IMR-90 (cell line): Measurements from ENCODE around the gene TBPL2. TPM values are rescaled to one million over a fixed set of nuclear protein-coding genes. Genes with fewer than 3 reads are reported as not detected.

Experiments
- ATAC-seq: fragments of 200-7000 bp; cut with Tn5 transposase; 2 replicates; pipeline ENCODE4 v1.9.1; 2020; ENCODE audit warnings: low read depth, mild to moderate bottlenecking, moderate library complexity
- BruUV-seq: library from RNA; stranded (reverse); fragments of 400-500 nt; replicated peaks from 2 replicates; lab custom pipeline; 2021; lab: Mats Ljungman, UMichigan
- CTCF ChIA-PET: fragments of 300-600 bp; formaldehyde crosslinking; extraction: SDS; loops from one replicate; lab custom pipeline; 2021; ENCODE audit warnings: antibody characterized with exemption; lab: Yijun Ruan, JAX
- POLR2A ChIA-PET: fragments of 300-600 bp; sonication (Branson Sonifier 250); formaldehyde crosslinking; loops from one replicate; lab custom pipeline; 2022; ENCODE audit warnings: antibody characterized with exemption; ENCODE audit not compliant: unreplicated experiment; lab: Charles Lee
- DNase-seq: peaks from one replicate; pipeline ENCODE4 v3.0.0; 2013
- H2AFZ ChIP-seq: replicated peaks from 2 replicates; pipeline ENCODE3; 2013; ENCODE audit warnings: low read length, mild to moderate bottlenecking; ENCODE audit not compliant: poor library complexity
- H2AK5ac ChIP-seq: 2 replicates; pipeline ENCODE4 v1.6.1; 2013; ENCODE audit warnings: low read depth, low read length, inconsistent platforms
- H2AK9ac ChIP-seq: replicated peaks from 2 replicates; pipeline ENCODE3; 2013; ENCODE audit warnings: mild to moderate bottlenecking, low read depth, low read length, moderate library complexity; ENCODE audit not compliant: poor library complexity
- H2BK120ac ChIP-seq: 2 replicates; pipeline ENCODE4 v1.6.1; 2013; ENCODE audit warnings: low read depth, low read length, inconsistent platforms
- H2BK15ac ChIP-seq: 3 replicates; pipeline ENCODE4 v1.6.1; 2013; ENCODE audit warnings: low read depth, low read length, inconsistent platforms
- H2BK20ac ChIP-seq: 2 replicates; pipeline ENCODE4 v1.6.1; 2013; ENCODE audit warnings: low read depth, mild to moderate bottlenecking, inconsistent platforms, low read length, moderate library complexity
- H2BK5ac ChIP-seq: 2 replicates; pipeline ENCODE4 v1.6.1; 2013; ENCODE audit warnings: mild to moderate bottlenecking, low read depth, low read length, inconsistent platforms; ENCODE audit not compliant: poor library complexity, severe bottlenecking
- H3K14ac ChIP-seq: replicated peaks from 2 replicates; pipeline ENCODE4 v1.6.1; 2013; ENCODE audit warnings: low read depth, low read length, inconsistent platforms
- H3K18ac ChIP-seq: 2 replicates; pipeline ENCODE4 v1.6.1; 2013; ENCODE audit warnings: low read depth, low read length, control low read depth
- H3K23ac ChIP-seq: 2 replicates; pipeline ENCODE4 v1.6.1; 2013; ENCODE audit warnings: low read depth, low read length, inconsistent platforms
- H3K27ac ChIP-seq: 2 replicates; pipeline ENCODE4 v1.5.1; 2013; ENCODE audit warnings: mild to moderate bottlenecking, control low read depth, low read length; ENCODE audit not compliant: insufficient read depth
- H3K27me3 ChIP-seq: 2 replicates; pipeline ENCODE4 v1.6.1; 2013; ENCODE audit warnings: low read length; ENCODE audit not compliant: control insufficient read depth, insufficient read depth
- H3K36me3 ChIP-seq: 2 replicates; pipeline ENCODE4 v1.6.1; 2013; ENCODE audit warnings: low read length, mixed read lengths; ENCODE audit not compliant: control insufficient read depth, insufficient read depth
- H3K4ac ChIP-seq: 2 replicates; pipeline ENCODE4 v1.6.1; 2013; ENCODE audit warnings: low read depth, low read length, inconsistent platforms
- H3K4me1 ChIP-seq: 2 replicates; pipeline ENCODE4 v1.6.1; 2013; ENCODE audit warnings: low read length, mixed read lengths; ENCODE audit not compliant: control insufficient read depth, insufficient read depth
- H3K4me2 ChIP-seq: 2 replicates; pipeline ENCODE4 v1.6.1; 2013; ENCODE audit warnings: low read depth, mild to moderate bottlenecking, control low read depth, low read length, moderate library complexity
- H3K4me3 ChIP-seq: 2 replicates; pipeline ENCODE4 v1.5.1; 2013; ENCODE audit warnings: low read depth, mild to moderate bottlenecking, control low read depth, low read length, moderate library complexity; ENCODE audit not compliant: insufficient read depth
- H3K56ac ChIP-seq: 2 replicates; pipeline ENCODE4 v1.6.1; 2013; ENCODE audit warnings: low read length, inconsistent platforms; ENCODE audit not compliant: insufficient read depth; ENCODE audit errors: extremely low read depth
- H3K79me1 ChIP-seq, 2 experiments: 2 replicates each; pipeline ENCODE4 v1.6.1; 2013; ENCODE audit warnings: low read length in 2 of 2, inconsistent platforms in 1 of 2, low read depth in 1 of 2
- H3K9ac ChIP-seq: 2 replicates; pipeline ENCODE4 v1.6.1; 2013; ENCODE audit warnings: low read depth, low read length, control low read depth
- H3K9me1 ChIP-seq: 2 replicates; pipeline ENCODE4 v1.6.1; 2013; ENCODE audit warnings: low read length, inconsistent platforms; ENCODE audit not compliant: insufficient read depth
- H3K9me3 ChIP-seq: 2 replicates; pipeline ENCODE4 v1.6.1; 2013; ENCODE audit warnings: low read length; ENCODE audit not compliant: control insufficient read depth, insufficient read depth
- H4K20me1 ChIP-seq: 2 replicates; pipeline ENCODE4 v1.6.1; 2013; ENCODE audit warnings: low read length, inconsistent platforms; ENCODE audit not compliant: insufficient read depth
- H4K5ac ChIP-seq: 2 replicates; pipeline ENCODE4 v1.6.1; 2013; ENCODE audit warnings: mild to moderate bottlenecking, low read depth, low read length, control low read depth
- H4K8ac ChIP-seq, 2 experiments: 2 replicates each; pipeline ENCODE4 v1.6.1; 2013; ENCODE audit warnings: low read depth in 2 of 2, low read length in 2 of 2, control low read depth in 1 of 2, inconsistent platforms in 1 of 2
- H4K91ac ChIP-seq: 2 replicates; pipeline ENCODE4 v1.6.1; 2013; ENCODE audit warnings: low read depth, low read length, inconsistent platforms; ENCODE audit not compliant: insufficient read depth
- BHLHE40 ChIP-seq: fragments of 150-350 bp; IDR thresholded peaks from 2 replicates; pipeline ENCODE4 v1.6.1; 2016; ENCODE audit warnings: mild to moderate bottlenecking, low read depth, low read length
- CTCF ChIP-seq: conservative IDR thresholded peaks from 2 replicates; pipeline ENCODE4 v1.5.1; 2012; ENCODE audit warnings: mild to moderate bottlenecking, low read depth, low read length, improper control_type of control experiment
- ELK1 ChIP-seq: fragments of 150-350 bp; IDR thresholded peaks from 2 replicates; pipeline ENCODE4 v1.6.1; 2016; ENCODE audit warnings: low read depth, mild to moderate bottlenecking, low read length, moderate library complexity, borderline replicate concordance
- FOS ChIP-seq: fragments of 150-350 bp; IDR thresholded peaks from 2 replicates; pipeline ENCODE4 v1.6.1; 2016; ENCODE audit warnings: low read depth, low read length
- MAFK ChIP-seq: IDR thresholded peaks from 2 replicates; pipeline ENCODE4 v1.6.1; 2012; ENCODE audit warnings: low read depth, low read length, improper control_type of control experiment
- MAZ ChIP-seq: IDR thresholded peaks from 2 replicates; pipeline ENCODE4 v1.6.1; 2012; ENCODE audit warnings: low read depth, mild to moderate bottlenecking, low read length, improper control_type of control experiment, moderate library complexity, borderline replicate concordance
- RAD21 ChIP-seq: IDR thresholded peaks from 2 replicates; pipeline ENCODE4 v1.6.1; 2012; ENCODE audit warnings: low read length, improper control_type of control experiment
- RCOR1 ChIP-seq: IDR thresholded peaks from 2 replicates; pipeline ENCODE4 v1.6.1; 2012; ENCODE audit warnings: mild to moderate bottlenecking, low read length, improper control_type of control experiment; ENCODE audit not compliant: insufficient replicate concordance
- RFX5 ChIP-seq: IDR thresholded peaks from 2 replicates; pipeline ENCODE4 v1.8.0; 2012; ENCODE audit warnings: low read depth, mild to moderate bottlenecking, low read length, moderate library complexity
- SMC3 ChIP-seq: fragments of 150-350 bp; IDR thresholded peaks from 2 replicates; pipeline ENCODE4 v1.6.1; 2016; ENCODE audit warnings: low read depth, mild to moderate bottlenecking, antibody characterized with exemption, low read length, moderate library complexity
- USF2 ChIP-seq: fragments of 150-350 bp; IDR thresholded peaks from 2 replicates; pipeline ENCODE4 v1.6.1; 2017; ENCODE audit warnings: mild to moderate bottlenecking, antibody characterized with exemption, low read length, low read depth
- WGBS, 2 experiments: methylation state at CpG; one replicate each; pipeline versions ENCODE4 v1.1.5 to v1.1.7; 2013; ENCODE audit warnings: missing lambda C conversion rate in 2 of 2; ENCODE audit not compliant: insufficient read length in 1 of 2; ENCODE audit errors: extremely low coverage in 2 of 2; 5-methylcytosine and 5-hydroxymethylcytosine counted together
- dilution Hi-C: fragments of 300-500 bp; cut with HindIII; formaldehyde crosslinking; loops from one replicate; pipeline ENCODE4 v1.14.3; 2018; ENCODE audit warnings: low sequenced_read_pairs; ENCODE audit not compliant: unreplicated experiment
- in situ Hi-C: fragments of 300-500 bp; cut with MboI; formaldehyde crosslinking; loops from 3 replicates; pipeline ENCODE4 v1.14.3; 2019; ENCODE audit warnings: low sequenced_read_pairs, inconsistent platforms, mixed read lengths
- intact Hi-C: fragments of 100-400 bp; cut with micrococcal nuclease; formaldehyde crosslinking; loops from 2 replicates; pipeline ENCODE4 v1.10.0; 2022
- polyA plus RNA-seq, 3 experiments: library from polyadenylated mRNA; depleted of rRNA; stranded (reverse); fragments of >200 nt; gene quantifications; 2 replicates each; pipeline ENCODE4 v1.2.3, GENCODE V29; 2012; ENCODE audit warnings: low replicate concordance in 1 of 3
- total RNA-seq: library from RNA; depleted of rRNA; stranded (reverse); fragments of >200 nt; gene quantifications from 2 replicates; pipeline ENCODE4 v1.2.3, GENCODE V29; 2012

Gene TBPL2
- total and polyA plus RNA-seq, 2 of the 4 experiments (the other 2 are of a cell fraction): not detected

- Histone ChIP-seq H2BK15ac (no peak overlapping the region), H3K27me3 (no peaks in the 10 kb centered on the region), H3K4ac (no peak overlapping the region), H3K36me3 (peaks cover 14% of the 10 kb centered on the region), H4K5ac (no peak overlapping the region), H4K91ac (no peak overlapping the region), H3K18ac (no peak overlapping the region), H4K8ac (no peak overlapping the region), H2BK20ac (no peak overlapping the region), H3K4me1 (peaks cover 3% of the 10 kb centered on the region; the same call in 1 of the 2 replicates), H2BK5ac (no peak overlapping the region), H3K79me1 (0 out of 4 replicates have a peak, but pooled peaks cover 3 to 4% of the 10 kb centered on the region in 2 experiments), H3K23ac (no peak overlapping the region), H3K9me3 (no peaks in the 10 kb centered on the region), H3K9me1 (no peaks in the 10 kb centered on the region), H2AK9ac (no peak overlapping the region), H3K14ac (no peak overlapping the region), H3K9ac (no peak overlapping the region), H3K4me2 (no peak overlapping the region), H3K27ac (no peak overlapping the region), H3K4me3 (no peak overlapping the region), H4K20me1 (no peaks in the 10 kb centered on the region), H2AFZ (no peak overlapping the region), H2BK120ac (no peak overlapping the region), H3K56ac (no peak overlapping the region), H2AK5ac (no peak overlapping the region)
- dilution Hi-C loops (no loop called here), in situ Hi-C loops (no loop called here), intact Hi-C loops (no loop called here)
- ChIA-PET POLR2A (no interaction called here), CTCF (interaction anchor here (0.6 to 1.6 kb wide), 2 partner anchors 31 to 129 kb away, joined by 3 to 5 read pairs; no protein-coding TSS in a partner anchor)
- no peak for TF ChIP-seq USF2
- TF ChIP-seq MAZ: no peak
- no peak for TF ChIP-seq FOS
- no peak for TF ChIP-seq RCOR1
- TF ChIP-seq ELK1: no peak
- TF ChIP-seq MAFK: no peak
- TF ChIP-seq RAD21: no peak
- no peak for TF ChIP-seq CTCF
- no peak for TF ChIP-seq BHLHE40
- no peak for TF ChIP-seq RFX5
- no peak for TF ChIP-seq SMC3
- DNase-seq (no peak), ATAC-seq (no peak)
- no TSS peak for BruUV-seq
- WGBS, 2 experiments: no CpG with 5 or more reads among the region's 4 CpGs
These were observed 65.6 kb downstream of the TBPL2 start for GRCh38 chr14:55374771-55375170.
